Liver (tissue), 9 donors: ENCODE measurements around the gene BPIFB3. TPM values are rescaled to one million over a fixed set of nuclear protein-coding genes. Genes with fewer than 3 reads are reported as not detected.

ENCODE experiments used
- DNase-seq: peaks from one replicate; pipeline ENCODE4 v3.0.0-alpha.2; 2017; ENCODE audit warnings: low spot score
- H3K27ac ChIP-seq, 2 donors: one replicate each; pipeline ENCODE4 v1.7.0; 2013; ENCODE audit warnings: inconsistent platforms in 2 of 2, low read length in 2 of 2, control low read depth in 1 of 2, low read depth in 1 of 2, mild to moderate bottlenecking in 1 of 2
- H3K27me3 ChIP-seq, 4 donors: one replicate each; pipeline versions ENCODE4 v1.6.1 to v1.7.0; 2013; ENCODE audit warnings: low read length in 3 of 4, inconsistent platforms in 1 of 4, mild to moderate bottlenecking in 1 of 4, moderate library complexity in 1 of 4; ENCODE audit not compliant: control insufficient read depth in 4 of 4, insufficient read depth in 4 of 4
- H3K36me3 ChIP-seq, 4 donors: one replicate each; pipeline versions ENCODE4 v1.6.1 to v1.7.0; 2013; ENCODE audit warnings: low read length in 3 of 4, mild to moderate bottlenecking in 3 of 4, low read depth in 1 of 4, moderate library complexity in 1 of 4; ENCODE audit not compliant: control insufficient read depth in 4 of 4, insufficient read depth in 3 of 4
- H3K4me1 ChIP-seq, 4 donors: one replicate each; pipeline versions ENCODE4 v1.6.1 to v1.7.0; 2013; ENCODE audit warnings: low read length in 3 of 4, mild to moderate bottlenecking in 3 of 4, moderate library complexity in 1 of 4; ENCODE audit not compliant: control insufficient read depth in 4 of 4, insufficient read depth in 4 of 4
- H3K4me3 ChIP-seq, 3 donors: one replicate each; pipeline versions ENCODE4 v1.6.1 to v1.7.0; 2013; ENCODE audit warnings: low read length in 3 of 3, control low read depth in 1 of 3, low read depth in 1 of 3, mild to moderate bottlenecking in 1 of 3
- H3K9ac ChIP-seq, 2 donors: one replicate each; pipeline ENCODE4 v1.7.0; 2013; ENCODE audit warnings: low read length in 2 of 2, mild to moderate bottlenecking in 2 of 2, moderate library complexity in 2 of 2, control low read depth in 1 of 2, low read depth in 1 of 2
- H3K9me3 ChIP-seq, 4 donors: one replicate each; pipeline versions ENCODE4 v1.6.1 to v1.7.0; 2013; ENCODE audit warnings: low read length in 3 of 4; ENCODE audit not compliant: control insufficient read depth in 4 of 4
- GABPA ChIP-seq, 2 donors: IDR thresholded peaks in 1 of 2; conservative IDR thresholded peaks in 1 of 2; 2 replicates each; pipeline ENCODE4 v1.6.1; 2016; ENCODE audit warnings: antibody characterized with exemption in 2 of 2, mild to moderate bottlenecking in 1 of 2, moderate library complexity in 1 of 2
- RAD21 ChIP-seq, 2 donors: IDR thresholded peaks; 2 replicates each; pipeline ENCODE4 v1.6.1; 2016; ENCODE audit warnings: antibody characterized with exemption in 2 of 2, mild to moderate bottlenecking in 2 of 2
- SP1 ChIP-seq: IDR thresholded peaks from 2 replicates; pipeline ENCODE4 v1.6.1; 2018; ENCODE audit warnings: antibody characterized with exemption, mild to moderate bottlenecking
- TAF1 ChIP-seq: conservative IDR thresholded peaks from 2 replicates; pipeline ENCODE4 v1.6.1; 2016; ENCODE audit warnings: antibody characterized with exemption, mild to moderate bottlenecking
- WGBS: extraction: QIAGEN DNeasy Blood & Tissue Kit; methylation state at CpG from one replicate; pipeline ENCODE4 v1.1.7; 2013; 5-methylcytosine and 5-hydroxymethylcytosine counted together
- polyA plus RNA-seq, 2 donors: library from polyadenylated mRNA; stranded (reverse) in 1 of 2; unstranded in 1 of 2; fragments of 200-250 nt in 1 of 2; fragments of >200 nt in 1 of 2; fragmentation: Nextera tagmentation in 1 of 2; extraction: Ambion mirVana in 1 of 2; gene quantifications; one replicate each; pipeline versions ENCODE4 v1.2.1 to v1.2.3, GENCODE V29; 2013 to 2015
- total RNA-seq, 2 donors: library from RNA; depleted of rRNA; stranded (reverse); fragments of >200 nt; gene quantifications; one replicate each; pipeline ENCODE4 v1.2.3, GENCODE V29; 2014
- TF ChIP-seq, protein P1 (sequence below): IDR thresholded peaks from 2 replicates; pipeline ENCODE4 v1.6.1; 2016; ENCODE audit warnings: antibody characterized with exemption
- TF ChIP-seq, protein P2 (sequence below): IDR thresholded peaks from 2 replicates; pipeline ENCODE4 v1.6.1; 2016; ENCODE audit warnings: antibody characterized with exemption
- TF ChIP-seq, protein P3 (sequence below): IDR thresholded peaks from 2 replicates; pipeline ENCODE4 v1.6.1; 2016; ENCODE audit warnings: antibody characterized with exemption
- TF ChIP-seq, protein P4 (sequence below): fragments of 150-350 bp; IDR thresholded peaks from 2 replicates; pipeline ENCODE4 v1.5.1; 2017; ENCODE audit warnings: improper control_type of control experiment, low read depth, low read length; ENCODE audit not compliant: missing input control
- donor health status: healthy.
- donor health status: healthy.
- donor health status: healthy.
- donor health status: healthy.
- donor health status: healthy.

The BPIFB3 gene
- total and polyA plus RNA-seq, 4 donors = not detected

DNA sequence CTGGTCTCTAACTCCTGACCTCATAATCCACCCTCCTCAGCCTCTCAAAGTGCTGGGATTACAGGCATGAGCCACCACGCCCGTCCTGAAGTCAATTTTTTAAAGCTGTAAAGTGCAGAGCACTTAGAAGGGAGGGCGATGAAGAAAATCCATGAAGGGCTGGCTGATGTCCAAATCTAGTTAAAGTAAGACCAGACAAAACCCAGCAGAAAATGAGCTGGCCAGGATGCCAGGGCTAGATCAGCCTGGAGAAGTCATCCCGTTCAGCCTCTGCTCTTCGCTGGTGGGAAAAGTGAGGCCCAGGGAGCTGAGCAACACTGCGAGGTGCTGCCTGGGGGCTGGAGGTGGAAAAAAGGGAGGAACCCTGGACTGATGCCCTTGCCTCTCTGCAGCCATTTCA, 28.8 kb downstream of the BPIFB3 start:
- 53% methylated on average over 6 of the region's 6 CpGs for WGBS
- Histone ChIP-seq H3K36me3 (no peaks in the 10 kb centered on the region), H3K27me3 (no peaks in the 10 kb centered on the region), H3K4me3 (no peak overlapping the region), H3K4me1 (no peaks in the 10 kb centered on the region), H3K9ac (no peak overlapping the region), H3K9me3 (no peaks in the 10 kb centered on the region), H3K27ac (no peak overlapping the region)
- TF ChIP-seq, protein P1, sequence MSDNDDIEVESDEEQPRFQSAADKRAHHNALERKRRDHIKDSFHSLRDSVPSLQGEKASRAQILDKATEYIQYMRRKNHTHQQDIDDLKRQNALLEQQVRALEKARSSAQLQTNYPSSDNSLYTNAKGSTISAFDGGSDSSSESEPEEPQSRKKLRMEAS = no peak
- TF ChIP-seq, protein P2, sequence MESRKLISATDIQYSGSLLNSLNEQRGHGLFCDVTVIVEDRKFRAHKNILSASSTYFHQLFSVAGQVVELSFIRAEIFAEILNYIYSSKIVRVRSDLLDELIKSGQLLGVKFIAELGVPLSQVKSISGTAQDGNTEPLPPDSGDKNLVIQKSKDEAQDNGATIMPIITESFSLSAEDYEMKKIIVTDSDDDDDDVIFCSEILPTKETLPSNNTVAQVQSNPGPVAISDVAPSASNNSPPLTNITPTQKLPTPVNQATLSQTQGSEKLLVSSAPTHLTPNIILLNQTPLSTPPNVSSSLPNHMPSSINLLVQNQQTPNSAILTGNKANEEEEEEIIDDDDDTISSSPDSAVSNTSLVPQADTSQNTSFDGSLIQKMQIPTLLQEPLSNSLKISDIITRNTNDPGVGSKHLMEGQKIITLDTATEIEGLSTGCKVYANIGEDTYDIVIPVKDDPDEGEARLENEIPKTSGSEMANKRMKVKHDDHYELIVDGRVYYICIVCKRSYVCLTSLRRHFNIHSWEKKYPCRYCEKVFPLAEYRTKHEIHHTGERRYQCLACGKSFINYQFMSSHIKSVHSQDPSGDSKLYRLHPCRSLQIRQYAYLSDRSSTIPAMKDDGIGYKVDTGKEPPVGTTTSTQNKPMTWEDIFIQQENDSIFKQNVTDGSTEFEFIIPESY = no peak
- no peak for DNase-seq

DNA sequence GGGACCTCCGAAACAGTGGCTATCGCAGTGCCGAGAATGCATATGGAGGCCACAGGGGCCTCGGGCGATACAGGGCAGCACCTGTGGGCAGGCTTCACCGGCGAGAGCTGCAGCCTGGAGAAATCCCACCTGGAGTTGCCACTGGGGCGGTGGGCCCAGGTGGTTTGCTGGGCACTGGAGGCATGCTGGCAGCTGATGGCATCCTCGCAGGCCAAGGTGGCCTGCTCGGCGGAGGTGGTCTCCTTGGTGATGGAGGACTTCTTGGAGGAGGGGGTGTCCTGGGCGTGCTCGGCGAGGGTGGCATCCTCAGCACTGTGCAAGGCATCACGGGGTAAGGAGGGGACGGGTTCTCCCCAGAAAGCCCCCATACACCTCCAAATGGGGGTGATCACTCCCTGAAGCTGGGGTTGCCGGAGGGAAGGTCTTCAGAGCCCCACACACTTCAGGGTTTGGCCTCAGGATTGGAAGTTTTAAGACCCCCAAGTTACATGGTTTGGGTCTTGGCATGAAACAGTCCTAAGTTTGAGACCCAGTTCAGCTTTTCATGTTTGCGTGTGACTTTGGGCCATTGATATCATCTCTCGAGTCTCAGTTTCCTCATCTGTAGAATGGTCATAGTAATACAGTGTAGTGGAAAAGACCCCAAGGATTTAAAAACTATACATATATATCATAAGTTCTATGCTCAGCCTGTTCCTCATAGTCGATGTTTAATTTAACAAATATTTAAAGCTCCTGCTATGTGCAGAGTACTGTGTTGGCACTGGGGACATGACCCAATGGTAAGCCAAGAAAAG, 30.0 kb downstream of the BPIFB3 start:
- no peaks in the 10 kb centered on the region for H3K9me3 ChIP-seq
- no peak overlapping the region for H3K9ac ChIP-seq
- DNase-seq = no peak
- TF ChIP-seq, protein P1 = no peak
- TF ChIP-seq GABPA (IDR thresholded peaks at IDR 0.05 in 1 of 2, conservative IDR thresholded peaks at IDR 0.05 in 1 of 2) (no peak), SP1 (no peak), RAD21 (IDR thresholded peaks at IDR 0.05) (no peak), TAF1 (no peak)
- TF ChIP-seq, protein P3, sequence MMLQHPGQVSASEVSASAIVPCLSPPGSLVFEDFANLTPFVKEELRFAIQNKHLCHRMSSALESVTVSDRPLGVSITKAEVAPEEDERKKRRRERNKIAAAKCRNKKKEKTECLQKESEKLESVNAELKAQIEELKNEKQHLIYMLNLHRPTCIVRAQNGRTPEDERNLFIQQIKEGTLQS = no peak
- TF ChIP-seq, protein P2 = no peak
- TF ChIP-seq, protein P4, sequence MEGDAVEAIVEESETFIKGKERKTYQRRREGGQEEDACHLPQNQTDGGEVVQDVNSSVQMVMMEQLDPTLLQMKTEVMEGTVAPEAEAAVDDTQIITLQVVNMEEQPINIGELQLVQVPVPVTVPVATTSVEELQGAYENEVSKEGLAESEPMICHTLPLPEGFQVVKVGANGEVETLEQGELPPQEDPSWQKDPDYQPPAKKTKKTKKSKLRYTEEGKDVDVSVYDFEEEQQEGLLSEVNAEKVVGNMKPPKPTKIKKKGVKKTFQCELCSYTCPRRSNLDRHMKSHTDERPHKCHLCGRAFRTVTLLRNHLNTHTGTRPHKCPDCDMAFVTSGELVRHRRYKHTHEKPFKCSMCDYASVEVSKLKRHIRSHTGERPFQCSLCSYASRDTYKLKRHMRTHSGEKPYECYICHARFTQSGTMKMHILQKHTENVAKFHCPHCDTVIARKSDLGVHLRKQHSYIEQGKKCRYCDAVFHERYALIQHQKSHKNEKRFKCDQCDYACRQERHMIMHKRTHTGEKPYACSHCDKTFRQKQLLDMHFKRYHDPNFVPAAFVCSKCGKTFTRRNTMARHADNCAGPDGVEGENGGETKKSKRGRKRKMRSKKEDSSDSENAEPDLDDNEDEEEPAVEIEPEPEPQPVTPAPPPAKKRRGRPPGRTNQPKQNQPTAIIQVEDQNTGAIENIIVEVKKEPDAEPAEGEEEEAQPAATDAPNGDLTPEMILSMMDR = no peak
- H3K4me3 ChIP-seq = no peak overlapping the region
- H3K36me3 ChIP-seq = no peaks in the 10 kb centered on the region
- no peaks in the 10 kb centered on the region for H3K27me3 ChIP-seq
- no peak overlapping the region for H3K27ac ChIP-seq
- 92% methylated on average over 20 of the region's 20 CpGs for WGBS
- no peaks in the 10 kb centered on the region for H3K4me1 ChIP-seq
